ENCODE results near the gene FNDC3B. TPM values are rescaled to one million over a fixed set of nuclear protein-coding genes. Genes with fewer than 3 reads are reported as not detected.

FNDC3B gene
- total RNA-seq, 1 donor from 2014 or later = 290 TPM

DNA sequence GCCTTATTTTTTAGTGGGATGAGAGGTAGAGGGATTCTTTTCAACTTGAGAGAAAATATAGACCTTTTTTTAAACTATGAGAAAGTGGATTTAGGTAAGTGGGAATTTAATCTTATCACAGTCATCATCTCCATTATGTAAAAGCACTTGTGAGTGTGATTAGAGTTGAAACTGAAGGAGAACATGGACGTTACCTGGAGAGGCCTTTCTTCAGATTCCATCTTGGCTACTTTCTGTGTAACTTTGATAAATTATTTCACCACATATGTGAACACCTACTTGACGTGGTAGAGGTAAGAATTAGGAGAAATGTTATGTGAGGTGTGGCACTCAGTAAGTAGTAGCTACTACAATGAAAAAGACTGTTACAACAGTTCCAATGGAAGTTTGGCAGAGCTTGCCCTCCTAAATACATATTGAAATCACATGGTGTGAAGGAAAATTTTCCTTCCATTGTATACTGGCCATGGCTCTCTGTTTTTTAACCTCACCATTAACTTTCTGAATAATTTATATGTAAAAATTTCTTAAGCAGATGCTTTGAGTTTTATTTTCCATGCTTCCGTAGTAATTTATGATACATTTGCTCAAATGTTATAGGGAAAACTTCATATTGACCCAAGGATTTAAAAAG is 193.3 kb downstream of the FNDC3B start:
- Mint-ChIP-seq H3K27ac (ENCODE audit: unreplicated experiment) (no peak overlapping the region), H3K4me1 (ENCODE audit: low read depth) (peaks cover 24% of the 10 kb centered on the region), H3K27me3 (ENCODE audit: low read depth) (no peaks in the 10 kb centered on the region), H3K4me3 (ENCODE audit: unreplicated experiment) (no peak overlapping the region), H3K36me3 (ENCODE audit: low read depth) (peaks cover 26% of the 10 kb centered on the region), H3K9me3 (ENCODE audit: low read depth) (no peaks in the 10 kb centered on the region)
- DNase-seq (ENCODE audit: low spot score) = no peak
- TF ChIP-seq, protein P1, sequence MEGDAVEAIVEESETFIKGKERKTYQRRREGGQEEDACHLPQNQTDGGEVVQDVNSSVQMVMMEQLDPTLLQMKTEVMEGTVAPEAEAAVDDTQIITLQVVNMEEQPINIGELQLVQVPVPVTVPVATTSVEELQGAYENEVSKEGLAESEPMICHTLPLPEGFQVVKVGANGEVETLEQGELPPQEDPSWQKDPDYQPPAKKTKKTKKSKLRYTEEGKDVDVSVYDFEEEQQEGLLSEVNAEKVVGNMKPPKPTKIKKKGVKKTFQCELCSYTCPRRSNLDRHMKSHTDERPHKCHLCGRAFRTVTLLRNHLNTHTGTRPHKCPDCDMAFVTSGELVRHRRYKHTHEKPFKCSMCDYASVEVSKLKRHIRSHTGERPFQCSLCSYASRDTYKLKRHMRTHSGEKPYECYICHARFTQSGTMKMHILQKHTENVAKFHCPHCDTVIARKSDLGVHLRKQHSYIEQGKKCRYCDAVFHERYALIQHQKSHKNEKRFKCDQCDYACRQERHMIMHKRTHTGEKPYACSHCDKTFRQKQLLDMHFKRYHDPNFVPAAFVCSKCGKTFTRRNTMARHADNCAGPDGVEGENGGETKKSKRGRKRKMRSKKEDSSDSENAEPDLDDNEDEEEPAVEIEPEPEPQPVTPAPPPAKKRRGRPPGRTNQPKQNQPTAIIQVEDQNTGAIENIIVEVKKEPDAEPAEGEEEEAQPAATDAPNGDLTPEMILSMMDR (IDR thresholded peaks at IDR 0.05) = no peak

DNA sequence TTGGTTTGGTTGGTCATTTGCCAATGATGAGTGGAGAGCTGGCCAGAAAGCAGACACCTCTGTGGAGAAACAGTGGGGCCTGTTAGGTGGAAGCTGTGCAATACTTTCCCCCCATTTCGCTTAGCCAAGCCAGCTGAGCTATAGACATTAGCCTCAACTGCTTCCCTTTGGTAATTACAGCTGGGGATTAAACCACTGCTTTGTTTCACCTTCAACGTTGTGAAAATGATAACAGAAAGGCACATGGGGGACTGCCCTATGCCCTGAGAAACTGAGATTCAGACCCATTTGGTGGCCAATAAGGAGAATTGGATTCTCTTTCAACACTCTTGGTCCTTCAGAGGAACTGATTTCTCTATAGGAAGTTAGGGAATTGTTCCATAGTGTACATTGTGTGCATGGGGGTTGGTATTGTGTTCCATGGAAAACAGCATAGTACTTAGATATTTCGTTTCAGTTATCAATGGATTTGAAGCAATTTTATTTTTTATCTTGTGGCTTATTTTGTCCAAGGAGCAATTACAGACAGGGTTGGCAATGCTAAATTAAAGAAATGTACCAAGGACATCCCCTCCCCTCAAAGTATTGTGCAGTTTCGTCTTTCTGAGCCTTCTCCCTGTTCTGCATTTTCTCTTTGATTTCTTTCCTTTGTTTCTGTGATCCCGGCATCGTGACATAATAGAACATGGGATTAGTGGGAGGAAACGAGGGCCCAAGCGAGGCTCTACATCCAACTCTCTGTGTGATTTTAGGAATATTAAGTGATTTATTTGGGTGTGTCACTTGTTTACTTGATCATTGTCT is 194.3 kb downstream of the FNDC3B start:
- no peak for DNase-seq (ENCODE audit: low spot score)
- no peaks in the 10 kb centered on the region for H3K9me3 Mint-ChIP-seq (ENCODE audit: low read depth)
- peaks cover 21% of the 10 kb centered on the region for H3K4me1 Mint-ChIP-seq (ENCODE audit: low read depth)
- peaks cover 19% of the 10 kb centered on the region for H3K36me3 Mint-ChIP-seq (ENCODE audit: low read depth)
- H3K4me3 Mint-ChIP-seq (ENCODE audit: unreplicated experiment) = no peak overlapping the region
- TF ChIP-seq, protein P1 (IDR thresholded peaks at IDR 0.05) = no peak
- peak overlapping the region; percentile 17 for H3K27ac Mint-ChIP-seq (ENCODE audit: unreplicated experiment)
- H3K27me3 Mint-ChIP-seq (ENCODE audit: low read depth) = no peaks in the 10 kb centered on the region

DNA sequence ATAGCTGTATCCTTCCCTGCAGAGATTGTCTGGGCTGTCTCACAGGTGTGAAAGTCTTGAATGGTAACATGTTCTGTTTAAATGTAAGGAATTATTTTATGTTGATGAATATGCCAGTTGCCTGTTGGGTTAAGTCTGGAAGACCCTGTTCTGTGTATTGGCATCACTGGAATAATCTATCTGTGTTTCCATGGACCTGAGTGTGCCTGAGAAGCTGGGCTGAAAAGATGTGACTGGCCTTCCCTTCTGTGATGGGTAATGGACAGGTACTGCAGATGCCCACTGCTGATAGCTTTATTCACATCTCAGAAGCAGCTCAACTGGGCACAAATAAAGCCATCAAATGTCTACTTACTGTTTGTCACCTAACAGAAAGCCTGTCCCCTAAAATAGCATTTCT is 196.3 kb downstream of the FNDC3B start:
- peaks cover 15% of the 10 kb centered on the region for H3K4me1 Mint-ChIP-seq (ENCODE audit: low read depth)
- no peak overlapping the region for H3K27ac Mint-ChIP-seq (ENCODE audit: unreplicated experiment)
- H3K36me3 Mint-ChIP-seq (ENCODE audit: low read depth) = peaks cover 17% of the 10 kb centered on the region
- DNase-seq (ENCODE audit: low spot score) = no peak
- no peaks in the 10 kb centered on the region for H3K27me3 Mint-ChIP-seq (ENCODE audit: low read depth)
- no peaks in the 10 kb centered on the region for H3K9me3 Mint-ChIP-seq (ENCODE audit: low read depth)
- TF ChIP-seq, protein P1 (IDR thresholded peaks at IDR 0.05) = no peak
- no peak overlapping the region for H3K4me3 Mint-ChIP-seq (ENCODE audit: unreplicated experiment)

DNA sequence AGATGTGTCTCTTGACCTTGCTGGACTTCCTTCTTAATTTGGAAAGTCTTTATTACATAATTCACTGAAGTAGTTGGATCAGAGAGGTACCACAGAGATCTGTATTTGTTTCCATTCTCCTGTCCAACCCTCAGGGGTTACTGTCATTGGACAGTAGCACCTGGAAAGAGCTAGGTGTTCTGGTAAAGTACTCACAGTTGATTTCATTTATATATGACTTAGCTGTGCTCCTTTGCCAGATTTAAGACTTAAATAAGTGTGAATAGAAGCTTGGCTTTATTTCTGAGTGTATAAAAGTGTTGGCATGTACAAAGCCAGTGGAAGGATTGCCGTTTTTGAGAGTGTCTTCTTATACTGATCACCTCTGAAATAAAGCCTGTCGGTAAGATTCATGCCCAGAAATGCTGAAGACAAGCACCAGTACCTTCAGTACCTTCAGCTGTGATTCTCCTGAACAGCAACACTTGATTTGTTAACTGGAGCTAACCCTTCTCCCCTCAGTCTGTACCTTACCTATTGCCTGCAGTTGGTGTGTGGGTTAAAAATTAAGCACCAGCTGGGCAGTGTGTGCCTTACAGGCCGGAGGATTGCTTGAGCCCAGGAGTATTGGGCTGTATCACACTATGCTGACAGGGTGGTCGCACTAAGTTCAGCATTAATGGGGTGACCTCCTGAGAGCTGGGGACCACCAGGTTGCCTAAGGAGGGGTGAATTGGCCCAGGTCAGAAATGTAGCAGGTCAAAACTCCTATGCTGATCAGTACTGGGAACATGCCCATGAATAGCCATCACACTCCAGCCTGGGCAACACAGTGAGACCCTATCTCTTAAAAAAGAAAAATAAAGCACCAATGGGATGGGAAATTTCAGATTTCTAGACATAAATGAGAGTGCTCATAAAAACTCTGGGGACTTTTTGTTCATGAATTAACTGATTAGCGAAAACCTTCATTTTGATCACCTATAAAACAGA is 197.7 kb downstream of the FNDC3B start:
- peak overlapping the region; percentile 8 for H3K27ac Mint-ChIP-seq (ENCODE audit: unreplicated experiment)

More for the DNA sequence above, 197.7 kb downstream of the FNDC3B start:
- no peak for DNase-seq (ENCODE audit: low spot score)
- H3K9me3 Mint-ChIP-seq (ENCODE audit: low read depth) = peaks cover 3% of the 10 kb centered on the region
- peaks cover 18% of the 10 kb centered on the region for H3K36me3 Mint-ChIP-seq (ENCODE audit: low read depth)
- H3K27me3 Mint-ChIP-seq (ENCODE audit: low read depth) = no peaks in the 10 kb centered on the region
- no peak overlapping the region for H3K4me3 Mint-ChIP-seq (ENCODE audit: unreplicated experiment)
- TF ChIP-seq, protein P1 (IDR thresholded peaks at IDR 0.05) = no peak
- H3K4me1 Mint-ChIP-seq (ENCODE audit: low read depth) = peaks cover 24% of the 10 kb centered on the region

Data from chondrocyte (in vitro differentiated cells).